H1 (cell line): Measurements from ENCODE around the gene MYD88. TPM values are rescaled to one million over a fixed set of nuclear protein-coding genes. Genes with fewer than 3 reads are reported as not detected.

Experiments
- RBBP5 ChIP-seq: IDR thresholded peaks from 2 replicates; pipeline ENCODE4 v1.7.1; 2012; ENCODE audit warnings: low read depth, mild to moderate bottlenecking, inconsistent platforms, low read length, moderate library complexity, borderline replicate concordance
- USF2 ChIP-seq: IDR thresholded peaks from 2 replicates; pipeline ENCODE4 v1.6.1; 2011; ENCODE audit warnings: low read length, improper control_type of control experiment
- polyA plus RNA-seq, 7 experiments: library from polyadenylated mRNA; depleted of rRNA in 3 of 7; stranded (reverse) in 5 of 7; unstranded in 2 of 7; fragments of >200 nt in 5 of 7; fragments of 200-250 nt in 2 of 7; gene quantifications; 1 replicate in 5 of 7; 2 replicates in 1 of 7; 4 replicates in 1 of 7; pipeline versions ENCODE4 v1.2.1 to v1.2.3, GENCODE V29; 2011 to 2013; ENCODE audit warnings: missing spikeins in 2 of 7, mixed read lengths in 2 of 7
- total RNA-seq: library from RNA; stranded (reverse); fragmentation: NEBNext Ultra II Directional; extraction: Animal tissue kit (Norgen Biotek cat#: 25700); gene quantifications from 2 replicates; pipeline ENCODE4 v1.2.1, GENCODE V29; 2021

MYD88 gene
- total and polyA plus RNA-seq, 2 of the 8 experiments (the other 6 are each of a cell fraction or from before 2014, with no cell fraction given), result 22.1 to 22.5 TPM

GRCh38 chr3:38119821-38120692, 18.4 kb upstream of the MYD88 start (continued):
- TF ChIP-seq RBBP5, result no peak
- no peak for TF ChIP-seq USF2
